Stimulated activated CD8-positive, alpha-beta memory T cell treated with anti-CD3 and anti-CD28 coated beads, Interleukin-12 subunit alpha, Interleukin-12 subunit beta, amount 100 ng/mL, for 4 hours (primary cell): Measurements from ENCODE around the gene HADHB.
"Not testable (repeated sequence)": the region's sequence is repeated elsewhere in the genome, so short reads cannot be mapped to it uniquely, and the experiment has no call there.

ENCODE experiments used
- DNase-seq: peaks from one replicate; pipeline ENCODE4 v3.0.0-alpha.2; 2020; ENCODE audit warnings: low read depth

The HADHB gene

GRCh38 chr2:26330114-26330549, 85.4 kb downstream of the HADHB start:
- DNase-seq: peak; percentile 57

- no peak for DNase-seq
These were observed 85.9 kb downstream of the HADHB start for GRCh38 chr2:26330604-26331003.

GRCh38 chr2:26331321-26331720, 86.6 kb downstream of the HADHB start:
- DNase-seq: not testable (repeated sequence)

- no peak for DNase-seq
These were observed 88.6 kb downstream of the HADHB start for GRCh38 chr2:26333293-26333692.

DNA sequence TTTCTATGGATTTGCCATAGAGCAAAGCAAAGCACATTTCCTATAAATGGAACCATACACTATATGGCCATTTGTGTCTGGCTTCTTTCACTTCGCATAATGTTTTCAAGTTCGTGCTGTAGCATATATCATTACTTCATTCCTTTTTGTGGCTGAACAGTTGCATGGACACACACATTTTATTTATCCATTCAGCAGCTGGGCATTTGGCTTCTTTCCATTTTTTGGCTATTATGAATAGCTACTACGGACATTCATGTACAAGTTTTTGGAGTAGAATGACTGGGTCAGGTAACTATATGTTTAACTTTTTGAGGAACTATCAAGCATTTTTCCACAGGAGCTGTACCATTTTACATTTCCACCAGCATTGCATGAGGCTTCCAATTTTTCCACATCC, 90.5 kb downstream of the HADHB start:
- no peak for DNase-seq

DNA sequence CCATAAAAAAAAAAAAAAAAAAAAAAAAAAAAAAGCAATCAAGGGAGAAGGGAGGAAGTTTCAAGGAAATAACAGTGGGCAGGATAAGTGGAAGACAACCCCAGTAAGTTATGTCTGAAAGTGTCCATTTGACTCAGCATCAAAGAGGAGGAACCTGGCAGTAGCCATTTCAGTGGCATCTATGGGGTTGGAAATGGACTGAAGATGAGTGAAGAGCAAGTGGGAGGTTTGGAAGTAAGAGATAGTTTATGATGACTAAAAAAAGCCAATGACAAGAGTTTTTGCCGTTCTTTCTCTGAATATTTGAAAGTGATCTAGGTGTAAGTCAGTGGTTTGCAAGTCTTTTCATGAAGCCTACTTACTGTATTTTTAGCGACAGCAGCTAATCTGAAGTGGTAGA, 92.0 kb downstream of the HADHB start:
- DNase-seq: no peak

DNA sequence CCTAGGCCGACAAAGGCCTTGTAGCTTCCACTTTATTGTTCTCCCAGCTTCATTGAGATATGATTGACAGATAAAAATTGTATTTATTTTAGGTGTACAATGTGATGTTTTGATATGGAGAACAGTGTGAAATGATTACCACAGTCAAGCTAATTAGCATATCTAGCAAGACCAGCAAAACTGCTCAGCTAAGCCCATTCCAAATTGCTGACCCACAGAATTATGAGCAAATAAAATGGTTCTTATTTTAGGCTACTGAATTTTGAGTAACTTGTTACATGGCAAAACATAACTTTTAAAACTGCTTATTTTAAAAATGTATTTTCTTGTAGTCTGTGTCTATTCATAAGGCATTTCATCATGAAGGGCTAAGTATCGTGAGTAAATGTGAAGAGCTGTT, 92.6 kb downstream of the HADHB start:
- no peak for DNase-seq
